T-helper 2 cell (primary cell): ENCODE measurements around the gene KIAA0232.
"Not testable (repeated sequence)": the region's sequence is repeated elsewhere in the genome, so short reads cannot be mapped to it uniquely, and the experiment has no call there.

ENCODE experiments used
- DNase-seq, 5 experiments: peaks; one replicate each; pipeline versions ENCODE4 v3.0.0 to v3.0.0-alpha.2; 2012 to 2022

The KIAA0232 gene

DNA sequence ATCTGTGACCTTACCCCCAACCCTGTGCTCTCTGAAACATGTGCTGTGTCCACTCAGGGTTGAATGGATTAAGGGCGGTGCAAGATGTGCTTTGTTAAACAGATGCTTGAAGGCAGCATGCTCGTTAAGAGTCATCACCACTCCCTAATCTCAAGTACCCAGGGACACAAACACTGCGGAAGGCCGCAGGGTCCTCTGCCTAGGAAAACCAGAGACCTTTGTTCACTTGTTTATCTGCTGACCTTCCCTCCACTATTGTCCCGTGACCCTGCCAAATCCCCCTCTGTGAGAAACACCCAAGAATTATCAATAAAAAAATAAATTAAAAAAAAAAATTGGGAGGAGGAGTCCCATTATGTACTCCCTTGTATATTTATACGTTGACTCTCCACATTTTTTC is 26.2 kb upstream of the KIAA0232 start:
- DNase-seq: not testable (repeated sequence)

DNA sequence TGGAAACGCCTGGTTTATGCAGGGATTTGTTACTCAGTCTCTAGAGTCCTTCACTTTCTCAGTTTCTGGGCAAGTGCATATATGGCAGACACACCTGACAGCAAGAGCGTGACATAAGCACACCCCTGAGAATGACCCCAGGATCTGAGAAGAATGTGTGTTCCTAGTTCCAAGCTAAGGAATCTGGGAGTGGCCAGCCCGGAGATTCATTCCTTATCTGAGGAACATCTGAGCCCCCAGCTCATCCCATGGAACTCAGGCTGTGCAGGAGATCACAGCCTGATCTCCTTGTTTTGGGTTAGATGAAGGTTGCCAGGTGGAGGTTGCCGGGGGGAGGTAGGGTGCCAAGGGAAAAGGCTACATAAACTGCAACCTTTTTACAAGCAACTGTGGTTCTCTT is 23.8 kb upstream of the KIAA0232 start:
- DNase-seq: no peak

DNA sequence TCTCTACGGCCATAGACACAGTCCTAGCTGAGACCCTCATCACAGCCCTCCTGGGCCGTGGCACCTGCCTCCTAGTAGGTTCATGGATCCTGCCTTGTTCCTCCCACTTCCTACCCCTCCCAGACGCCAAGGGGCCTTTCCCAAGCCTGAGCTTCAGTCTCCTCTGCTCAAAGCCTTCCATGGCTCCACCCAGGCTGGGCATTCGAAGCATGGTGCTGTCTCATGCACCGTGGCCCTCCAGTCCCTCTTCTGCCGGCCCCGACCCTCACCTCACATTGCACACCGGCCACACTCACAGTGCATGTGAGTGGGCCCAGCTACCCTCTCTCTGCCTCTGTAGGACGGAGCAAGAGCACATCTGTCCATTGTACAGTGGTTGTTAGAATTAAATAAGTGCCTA is 21.7 kb upstream of the KIAA0232 start:
- no peak for DNase-seq

DNA sequence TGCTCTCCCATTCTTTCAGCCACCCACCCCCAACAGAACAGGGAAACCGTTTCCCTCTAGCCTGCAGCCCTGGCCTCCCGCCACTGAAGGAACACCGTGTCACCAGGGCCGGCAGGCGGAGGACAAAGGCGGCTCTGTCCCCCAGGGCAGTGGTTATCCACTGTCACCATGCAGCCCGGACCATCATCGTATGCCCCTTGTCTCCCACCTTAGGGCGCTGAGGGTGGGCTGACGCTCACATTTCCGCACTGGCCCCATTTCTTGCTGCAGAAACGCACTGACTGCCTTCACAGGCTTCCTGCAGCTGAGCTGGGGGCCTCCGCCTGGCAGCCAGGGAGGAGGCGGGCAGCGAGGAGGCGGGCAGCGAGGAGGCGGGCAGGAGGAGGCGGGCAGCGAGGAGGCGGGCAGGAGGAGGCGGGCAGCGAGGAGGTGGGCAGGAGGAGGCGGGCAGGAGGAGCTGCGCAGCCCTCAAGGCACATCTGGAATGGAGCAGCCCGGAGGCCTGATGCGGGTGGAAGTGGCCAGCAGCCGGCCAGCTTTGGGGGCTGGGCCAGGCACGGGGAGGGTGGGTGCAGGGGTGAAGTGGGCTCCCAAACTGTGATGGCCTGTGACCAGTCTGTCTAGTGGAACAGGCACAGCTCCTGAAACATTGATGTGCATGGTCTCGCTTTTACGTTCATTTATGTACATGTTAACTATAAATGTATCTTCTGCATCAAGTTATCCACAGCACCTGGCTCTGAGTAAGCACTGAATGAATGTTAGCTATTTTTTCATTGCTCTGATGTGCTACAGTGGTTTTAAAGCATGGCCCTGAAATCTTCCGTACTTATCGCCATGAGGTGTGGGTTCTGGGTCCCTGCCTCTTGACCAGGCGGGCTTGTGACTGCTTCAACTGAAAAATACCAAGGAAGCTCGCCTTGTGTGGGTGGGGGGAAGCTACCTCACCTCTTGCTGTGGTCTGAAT is 20.6 kb upstream of the KIAA0232 start:
- DNase-seq: peak in 1 of 5 experiments; percentile 21

DNA sequence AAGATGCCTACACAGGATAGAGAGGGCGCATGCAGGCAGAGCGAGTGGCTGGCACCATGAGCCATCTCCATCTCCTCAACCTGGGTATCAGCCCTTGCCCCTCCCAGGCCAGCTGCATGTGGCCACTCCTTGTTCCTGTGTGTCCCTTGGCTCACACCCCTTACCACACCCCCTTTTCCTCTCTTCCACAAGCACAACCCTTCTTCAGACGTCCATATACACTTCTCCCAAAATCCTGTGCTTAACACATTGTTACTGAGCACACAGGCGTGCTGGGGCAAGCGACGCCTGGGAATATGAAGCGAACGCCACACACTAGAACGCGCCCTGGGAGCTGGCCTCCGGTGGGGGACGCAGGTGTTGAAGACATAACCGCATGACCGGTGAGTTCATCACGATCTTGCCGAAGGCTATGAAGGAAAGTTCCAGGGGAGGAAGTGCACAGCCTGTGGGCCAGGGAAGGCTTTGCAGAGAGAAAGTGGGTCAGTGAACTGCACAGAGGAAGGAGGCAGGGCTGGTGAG is 19.1 kb upstream of the KIAA0232 start:
- DNase-seq: peak in 1 of 5 experiments; percentile 15

DNA sequence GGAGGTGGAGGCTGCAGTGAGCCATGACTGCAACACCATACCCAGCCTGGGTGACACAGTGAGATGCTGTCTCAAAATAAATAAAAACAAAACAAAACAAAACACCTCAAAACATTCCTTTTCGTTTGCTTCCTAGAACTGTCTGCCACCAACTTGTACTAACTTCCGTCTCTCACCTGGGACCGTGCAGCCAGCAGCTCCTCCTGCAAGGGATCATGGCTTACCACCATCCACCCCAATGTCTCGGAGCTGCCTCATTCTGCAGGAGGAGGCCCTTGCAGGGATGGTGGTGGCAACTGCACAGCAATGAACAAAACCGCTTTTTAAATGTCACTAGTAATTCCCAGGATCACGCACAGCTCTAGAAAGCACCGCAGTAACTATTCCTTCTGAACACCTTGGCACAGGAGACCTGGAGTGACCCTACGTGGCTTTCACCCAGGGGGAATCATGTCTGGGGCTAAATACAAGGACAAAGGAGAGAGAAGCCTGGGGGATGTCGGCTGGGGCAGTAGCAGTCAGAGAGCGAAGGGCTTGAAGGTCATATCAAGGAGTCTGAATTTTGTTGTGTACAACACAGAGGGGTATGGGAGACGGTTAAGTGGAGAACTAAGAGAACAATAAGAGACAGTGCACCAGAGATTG is 17.4 kb upstream of the KIAA0232 start:
- no peak for DNase-seq

DNA sequence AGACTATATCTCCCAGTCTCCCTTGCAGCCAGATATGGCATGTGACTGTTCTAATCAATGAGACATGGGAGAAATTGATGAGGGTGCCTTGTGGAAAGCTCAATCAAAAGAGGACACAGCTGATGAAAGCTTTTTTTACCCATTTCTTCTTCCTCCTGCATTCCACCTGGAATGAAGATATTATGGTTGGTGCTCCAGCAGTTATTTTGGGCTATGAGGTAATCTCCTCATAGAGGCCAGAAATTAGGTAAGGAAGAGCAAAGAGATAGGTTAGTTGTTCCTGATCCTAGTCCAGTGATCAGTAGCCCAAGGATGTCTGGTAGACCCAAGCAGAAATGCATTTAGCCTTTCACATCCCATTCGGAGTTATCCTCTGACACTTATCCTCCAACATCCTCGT is 16.8 kb upstream of the KIAA0232 start:
- DNase-seq: no peak

DNA sequence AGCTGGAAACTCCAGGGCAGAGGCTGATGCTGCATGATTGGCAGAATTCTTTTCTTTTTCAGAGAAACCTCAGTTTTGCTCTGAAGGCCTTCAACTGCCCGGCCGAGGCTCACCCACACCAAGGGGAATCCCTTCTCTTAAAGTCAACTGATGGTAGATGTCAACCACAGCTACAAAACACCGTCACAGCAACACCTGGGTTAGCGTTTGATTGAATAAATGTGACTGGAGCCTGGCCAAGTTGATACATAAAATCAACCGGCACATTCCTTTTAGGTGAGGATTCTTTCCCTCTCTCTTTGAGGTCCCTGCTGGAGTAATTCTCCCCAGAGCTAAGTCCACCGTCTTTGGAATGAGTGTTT is 15.2 kb upstream of the KIAA0232 start:
- no peak for DNase-seq

DNA sequence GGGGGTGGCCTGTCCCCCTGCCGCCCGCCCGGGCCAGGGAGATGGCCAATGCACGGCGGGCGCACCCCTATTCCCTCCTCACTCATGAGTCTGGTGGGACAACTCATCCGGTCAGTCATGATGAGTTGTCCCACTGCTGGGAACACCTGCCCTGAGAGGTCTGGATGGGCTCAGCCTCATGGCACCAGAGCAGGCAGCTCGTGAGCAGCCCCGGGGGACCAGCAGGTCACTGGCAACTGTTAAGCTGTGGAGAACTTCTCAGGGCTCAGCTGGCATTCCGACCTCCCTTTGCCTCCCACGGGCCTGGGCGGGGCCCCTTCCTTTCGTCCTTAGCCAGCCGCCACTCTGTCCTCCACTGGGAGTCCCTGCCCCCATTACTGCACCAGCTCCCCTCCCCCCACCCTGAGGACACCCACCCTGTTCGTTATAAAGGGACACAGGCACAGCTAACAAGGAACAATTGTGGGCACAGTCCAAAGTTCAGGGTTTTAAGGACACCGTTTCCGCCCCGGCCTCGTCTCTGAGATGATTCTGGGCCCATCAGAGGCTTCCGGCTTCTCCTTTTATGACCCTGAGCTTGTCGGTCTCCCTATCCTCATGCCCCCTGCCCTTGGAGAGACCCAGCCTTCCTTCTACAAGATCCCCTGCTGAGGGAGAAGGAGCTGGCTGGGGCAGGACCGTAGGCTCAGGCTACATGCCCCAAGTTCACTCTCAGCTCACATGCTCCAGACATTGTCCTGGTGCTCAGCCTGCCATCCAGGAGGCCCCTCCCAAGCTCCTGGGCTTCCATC is 14.6 kb upstream of the KIAA0232 start:
- DNase-seq: no peak

DNA sequence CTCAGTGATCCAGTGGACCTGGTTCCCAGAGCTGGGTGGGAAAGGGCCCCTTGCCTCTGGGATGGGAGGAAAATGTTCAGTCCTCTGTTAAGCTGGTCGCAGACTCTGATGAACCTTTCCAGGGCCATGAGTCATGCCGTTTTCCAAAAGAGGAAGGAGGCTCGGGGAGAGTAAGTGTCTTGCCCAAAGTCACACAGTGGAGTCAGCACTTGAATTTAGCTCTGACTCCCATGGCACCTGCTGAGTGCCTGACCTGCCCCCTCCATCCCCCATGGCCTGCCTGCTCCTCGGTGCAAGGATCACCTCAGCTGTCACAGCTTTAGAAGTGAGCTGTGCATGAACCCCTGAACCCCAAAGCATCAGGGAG is 14.0 kb upstream of the KIAA0232 start:
- no peak for DNase-seq

DNA sequence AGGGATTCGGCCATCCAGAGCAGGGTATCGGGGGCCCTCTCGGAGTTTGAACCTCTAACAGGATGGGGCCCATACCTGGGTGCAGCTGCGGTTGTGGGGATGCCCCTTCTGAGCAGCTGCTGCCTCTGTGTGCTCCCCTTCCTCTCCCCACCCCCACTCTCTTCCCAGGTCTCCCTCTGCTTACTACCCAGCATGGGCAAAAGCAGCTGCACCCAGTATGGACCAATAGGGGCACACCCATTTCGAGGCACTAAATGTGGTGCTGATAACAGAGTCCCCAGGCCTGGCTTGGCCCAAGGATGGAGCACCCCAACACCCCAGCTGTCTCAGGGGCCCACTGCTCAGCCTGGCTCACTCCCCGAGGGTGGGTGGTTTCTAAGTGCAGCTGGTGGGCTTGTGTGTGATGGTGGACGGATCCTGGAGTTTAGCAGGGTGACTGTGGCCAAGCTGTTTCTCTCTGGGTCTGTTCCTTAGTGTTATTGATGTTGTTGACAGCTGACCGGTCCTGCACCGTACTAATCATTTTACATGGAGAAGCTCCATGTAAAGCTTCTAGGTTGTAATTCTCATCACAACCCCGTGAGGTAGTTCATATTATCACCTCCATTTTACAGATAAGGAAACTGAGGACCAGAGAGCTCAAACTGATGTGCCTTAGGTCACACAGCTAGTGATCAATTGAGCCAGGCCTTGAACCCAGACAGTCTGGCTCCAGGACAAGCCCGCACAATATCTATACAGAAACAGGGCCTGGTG is 13.1 kb upstream of the KIAA0232 start:
- peak in 1 of 5 experiments; percentile 49 for DNase-seq

DNA sequence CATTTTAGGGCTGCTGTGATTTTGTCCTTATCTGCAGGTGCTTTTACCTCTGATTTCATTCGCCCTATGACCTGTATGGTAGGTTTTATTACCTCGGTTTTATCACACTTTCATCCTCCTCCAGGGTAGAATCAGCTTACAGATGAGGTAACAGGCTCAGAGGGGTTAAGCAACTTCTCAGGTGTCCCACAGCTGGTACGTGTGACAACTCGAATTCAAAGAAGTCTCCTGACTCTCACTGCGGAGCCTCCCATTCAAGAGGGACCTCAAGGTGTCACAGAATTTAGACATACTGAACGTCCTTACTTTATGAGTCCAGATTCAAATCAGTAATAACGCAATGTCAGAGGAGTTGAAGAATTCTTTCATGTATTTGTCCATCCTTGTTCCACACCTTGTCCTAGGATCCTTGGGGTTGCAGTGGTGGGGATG is 12.5 kb upstream of the KIAA0232 start:
- DNase-seq: no peak

DNA sequence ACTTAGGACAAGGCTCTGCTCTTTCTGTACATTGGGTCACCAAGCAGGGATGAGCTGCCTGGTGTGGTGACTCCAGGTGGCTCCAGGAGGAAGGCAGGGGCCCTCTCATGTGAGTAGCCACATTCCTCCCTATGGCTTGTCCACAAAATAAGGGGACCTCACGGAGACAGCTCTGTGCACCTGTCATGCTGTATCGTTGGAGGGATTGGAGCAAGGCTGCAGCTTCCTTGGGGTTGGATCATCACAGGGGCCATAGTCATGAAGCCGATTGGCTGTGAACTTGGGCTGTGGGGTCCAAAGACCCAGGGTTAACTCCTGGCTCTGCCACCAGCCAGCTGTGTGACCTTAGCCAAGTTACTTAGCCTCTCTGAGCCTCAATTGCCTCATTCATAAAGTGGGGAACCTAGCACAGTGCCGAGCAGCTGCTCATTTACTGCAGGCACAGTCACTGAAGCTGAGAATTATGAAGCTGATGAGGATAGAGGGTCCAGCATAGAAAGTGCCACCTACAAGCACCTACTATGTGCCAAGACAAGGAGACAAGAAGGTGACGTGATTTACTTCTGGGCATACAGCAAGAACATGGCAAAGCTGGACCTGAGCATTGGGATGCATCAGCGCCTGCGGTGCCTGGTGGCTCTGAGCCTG is 11.8 kb upstream of the KIAA0232 start:
- DNase-seq: no peak

DNA sequence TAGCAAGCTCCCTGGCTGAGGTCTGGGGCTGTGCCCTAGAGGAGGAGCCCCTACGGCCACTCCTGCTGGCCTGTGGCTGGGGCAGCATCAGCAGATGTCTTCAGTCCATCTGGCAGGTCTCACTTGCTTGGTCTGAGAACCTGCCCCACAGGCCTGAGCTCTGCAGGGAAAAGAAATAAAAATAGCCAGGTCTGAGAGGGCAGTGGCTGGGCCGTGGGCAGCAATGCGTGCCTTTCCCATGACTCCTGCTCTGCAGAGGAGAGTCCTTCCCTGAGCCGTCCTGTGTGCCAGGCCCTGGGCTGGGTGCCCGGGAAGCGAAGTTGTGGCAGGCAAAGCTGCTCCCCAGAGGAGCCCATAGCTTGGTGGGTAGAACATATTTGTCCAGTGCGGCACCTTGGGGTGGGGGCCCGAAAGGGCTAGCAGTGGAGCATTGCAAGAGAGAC is 11.3 kb upstream of the KIAA0232 start:
- DNase-seq: no peak

DNA sequence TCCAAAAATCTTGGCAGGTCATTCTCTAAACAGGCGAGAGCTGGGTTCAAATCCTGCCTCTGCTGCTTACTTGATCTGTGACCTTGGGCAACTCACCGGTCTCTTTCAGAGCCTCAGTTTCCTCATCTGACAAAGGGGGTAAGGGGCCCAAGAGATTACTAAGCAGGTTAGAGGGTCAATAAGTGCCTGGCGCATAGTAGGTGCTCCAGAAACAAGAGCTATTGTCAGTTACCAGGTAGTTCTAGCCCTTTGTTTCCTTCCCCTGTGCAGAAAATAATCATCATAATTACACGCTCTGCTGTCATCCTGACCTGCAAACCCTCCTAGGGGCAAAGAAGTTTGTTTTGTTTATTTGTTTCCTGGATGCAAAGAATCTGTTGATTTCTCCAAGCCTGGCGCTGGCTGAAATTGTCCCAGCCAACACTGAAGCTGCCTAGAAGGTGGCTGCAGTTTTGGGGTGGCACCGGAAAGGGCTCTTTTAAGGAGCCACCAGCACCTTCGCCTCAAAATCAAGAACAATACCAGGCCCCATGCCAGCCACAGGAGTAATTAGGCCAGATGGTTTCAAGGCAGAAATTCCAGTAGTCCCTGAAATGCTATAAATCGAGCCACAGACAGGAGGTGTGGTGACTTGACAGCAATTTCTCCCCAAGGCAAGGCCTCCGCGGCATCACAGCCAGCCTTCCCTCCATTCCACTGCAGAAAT is 10.2 kb upstream of the KIAA0232 start:
- no peak for DNase-seq

DNA sequence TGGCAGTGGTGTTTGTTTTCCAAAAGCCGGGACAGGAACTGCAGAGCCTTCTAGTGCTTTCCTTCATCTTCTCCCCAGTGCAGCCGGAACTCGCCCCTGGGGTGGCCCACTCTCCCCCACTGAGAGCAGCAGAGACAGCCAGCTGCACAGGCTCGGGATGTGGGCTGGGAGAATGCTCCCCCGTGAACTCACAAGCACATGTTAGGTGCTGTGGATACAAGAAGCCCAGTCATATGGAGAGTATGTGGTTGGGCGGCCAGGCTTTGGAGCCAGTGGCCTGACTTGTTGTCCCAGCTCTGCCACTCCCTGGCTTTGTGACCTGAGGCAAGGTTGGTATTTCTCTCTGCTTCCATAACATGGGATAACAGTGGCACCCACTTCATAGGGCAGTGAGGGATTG is 9.4 kb upstream of the KIAA0232 start:
- no peak for DNase-seq

DNA sequence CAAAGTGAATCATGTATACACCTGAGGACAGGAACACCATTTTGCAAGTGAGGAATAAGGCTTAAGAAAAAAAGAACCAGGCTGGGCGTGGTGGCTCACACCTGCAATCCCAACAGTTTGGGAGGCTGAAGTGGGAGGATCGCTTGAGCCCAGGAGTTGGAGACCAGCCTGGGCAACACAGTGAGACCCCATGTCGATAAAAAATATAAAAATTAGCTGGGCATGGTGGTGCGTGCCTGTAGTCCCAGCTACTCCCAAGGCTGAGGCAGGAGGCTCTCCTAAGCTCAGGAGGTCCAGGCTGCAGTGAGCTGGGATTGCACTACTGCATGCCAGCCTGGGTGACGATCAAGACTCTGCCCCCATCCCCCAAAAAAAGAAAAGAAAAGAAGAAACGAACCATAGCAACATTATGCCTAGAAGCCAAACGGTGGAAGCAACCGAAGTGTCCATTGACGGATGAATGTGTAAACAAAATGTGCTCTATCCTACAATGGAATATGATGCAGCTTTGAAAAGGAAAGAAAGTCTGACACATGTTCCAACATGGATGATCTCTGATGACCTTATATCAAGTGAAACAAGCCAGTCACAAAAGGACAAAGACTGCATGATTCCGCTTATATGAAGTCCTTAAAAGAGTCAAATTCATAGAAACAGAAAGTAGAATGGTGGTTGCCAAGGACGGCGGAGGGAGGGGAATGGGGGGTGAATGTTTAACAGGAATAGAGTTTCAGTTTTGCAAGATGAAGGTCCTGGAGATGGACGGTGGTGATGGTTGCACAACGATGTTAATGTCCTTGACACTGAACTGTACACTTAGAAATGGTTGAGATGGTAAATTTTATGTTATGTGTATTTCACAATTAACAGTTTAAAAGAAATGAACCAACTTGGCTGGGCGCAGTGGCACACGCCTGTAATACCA is 8.6 kb upstream of the KIAA0232 start:
- no peak for DNase-seq

DNA sequence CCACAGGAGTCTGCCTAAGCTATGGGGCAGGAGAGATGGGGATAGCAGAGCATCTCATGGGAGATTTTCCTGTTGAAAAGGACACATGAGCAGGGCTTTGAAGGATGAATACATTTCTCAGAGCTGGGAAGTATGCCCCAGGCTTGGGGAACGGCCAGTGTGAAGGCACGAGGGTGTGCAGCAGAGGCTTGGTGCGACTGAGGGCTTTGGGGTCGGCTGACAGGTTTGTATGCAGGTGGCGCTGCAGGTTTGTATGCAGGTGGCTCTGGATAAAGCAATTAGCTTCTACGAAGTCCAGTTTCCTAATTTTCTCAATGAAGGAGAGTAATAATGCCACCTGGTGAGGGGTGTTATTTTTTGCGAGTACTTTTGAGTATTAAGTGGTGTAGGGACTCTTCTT is 6.8 kb upstream of the KIAA0232 start:
- DNase-seq: no peak

DNA sequence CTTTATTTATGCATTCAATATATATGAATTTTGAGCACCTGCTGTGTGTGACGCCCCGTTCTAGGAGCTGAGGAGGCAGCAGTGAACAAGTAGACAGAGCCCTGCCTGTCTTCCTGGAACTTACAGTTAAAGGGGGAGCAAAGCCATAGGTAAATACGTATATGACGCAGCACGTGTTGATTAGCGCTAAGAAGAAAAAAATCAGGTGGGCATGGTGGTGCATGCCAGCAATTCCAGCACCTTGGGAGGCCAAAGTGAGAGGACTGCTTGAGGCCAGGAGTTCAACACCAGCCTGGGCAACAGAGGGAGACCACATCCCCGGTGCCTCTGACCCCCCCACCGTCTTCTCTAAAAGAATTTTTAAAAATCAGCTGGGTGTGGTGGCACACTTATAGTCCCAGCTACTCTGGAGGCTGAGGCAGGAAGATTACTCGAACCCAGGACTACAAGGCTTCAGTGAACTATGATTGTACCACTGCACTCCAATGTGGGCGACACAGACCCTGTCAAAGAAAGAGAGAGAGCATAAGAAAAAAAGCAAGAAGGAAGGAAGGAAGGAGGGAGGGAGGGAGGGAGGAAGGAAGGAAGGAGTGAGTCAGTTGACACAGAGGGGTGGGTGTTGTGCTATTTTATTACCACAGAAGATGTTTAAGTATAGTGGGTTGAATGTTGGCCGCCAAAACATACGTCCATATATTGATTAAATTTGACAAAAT is 5.4 kb upstream of the KIAA0232 start:
- DNase-seq: peak in 1 of 5 experiments; percentile 26
